Measurements from ENCODE around the gene SIM2.

GRCh38 chr21:36668713-36669112 lies 30.2 kb upstream of the SIM2 start:
- TF ChIP-seq CTCF (conservative IDR thresholded peaks at IDR 0.05; ENCODE audit: low read length): no peak
- no peak for TF ChIP-seq EZH2phosphoT487 (IDR thresholded peaks at IDR 0.05; ENCODE audit: borderline replicate concordance, low read depth, low read length)

Measured in OCI-LY7 (cell line).